GM18861 (cell line): ENCODE results near the gene TEKT4.
"Not testable (repeated sequence)": the region's sequence is repeated elsewhere in the genome, so short reads cannot be mapped to it uniquely, and the experiment has no call there.

Source experiments
- ATAC-seq: cut with Tn5 transposase; IDR thresholded peaks from one replicate; pipeline ENCODE4 v1.9.1; 2021; ENCODE audit not compliant: unreplicated experiment

The TEKT4 gene

DNA sequence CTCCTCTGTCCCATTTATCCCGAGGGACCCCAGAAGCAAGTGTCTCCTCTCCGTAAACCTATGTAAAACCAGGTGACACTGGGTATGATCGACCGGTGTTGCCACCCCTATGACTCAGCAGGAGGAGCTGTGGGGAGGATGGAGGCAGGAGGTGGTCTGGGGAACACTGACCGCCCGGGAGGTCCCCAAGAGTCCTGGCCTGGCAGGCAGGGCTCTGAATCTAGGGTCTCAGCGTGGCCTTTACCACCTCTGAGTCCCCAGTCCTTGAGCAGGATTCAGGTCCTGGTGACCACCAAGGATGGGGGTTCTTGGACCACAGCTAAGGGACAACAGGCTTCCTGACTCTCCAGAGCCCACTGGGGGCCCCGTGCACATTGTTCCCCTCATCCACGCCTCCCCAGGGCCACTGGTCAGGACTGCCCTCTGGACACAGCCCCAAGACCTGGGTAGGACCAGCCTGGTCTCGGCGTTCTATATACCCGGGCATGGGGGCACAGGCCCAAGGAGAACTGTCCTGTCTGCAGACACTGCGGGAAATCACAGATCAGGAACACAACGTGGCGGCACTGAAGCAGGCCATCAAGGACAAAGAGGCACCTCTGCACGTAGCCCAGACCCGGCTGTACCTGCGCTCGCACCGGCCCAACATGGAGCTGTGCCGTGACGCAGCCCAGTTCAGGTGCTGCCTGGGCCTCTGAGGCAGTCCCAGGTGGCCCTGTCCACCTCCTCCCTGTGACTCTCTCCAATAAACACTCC, 4.0 kb downstream of the TEKT4 start:
- no peak for ATAC-seq

DNA sequence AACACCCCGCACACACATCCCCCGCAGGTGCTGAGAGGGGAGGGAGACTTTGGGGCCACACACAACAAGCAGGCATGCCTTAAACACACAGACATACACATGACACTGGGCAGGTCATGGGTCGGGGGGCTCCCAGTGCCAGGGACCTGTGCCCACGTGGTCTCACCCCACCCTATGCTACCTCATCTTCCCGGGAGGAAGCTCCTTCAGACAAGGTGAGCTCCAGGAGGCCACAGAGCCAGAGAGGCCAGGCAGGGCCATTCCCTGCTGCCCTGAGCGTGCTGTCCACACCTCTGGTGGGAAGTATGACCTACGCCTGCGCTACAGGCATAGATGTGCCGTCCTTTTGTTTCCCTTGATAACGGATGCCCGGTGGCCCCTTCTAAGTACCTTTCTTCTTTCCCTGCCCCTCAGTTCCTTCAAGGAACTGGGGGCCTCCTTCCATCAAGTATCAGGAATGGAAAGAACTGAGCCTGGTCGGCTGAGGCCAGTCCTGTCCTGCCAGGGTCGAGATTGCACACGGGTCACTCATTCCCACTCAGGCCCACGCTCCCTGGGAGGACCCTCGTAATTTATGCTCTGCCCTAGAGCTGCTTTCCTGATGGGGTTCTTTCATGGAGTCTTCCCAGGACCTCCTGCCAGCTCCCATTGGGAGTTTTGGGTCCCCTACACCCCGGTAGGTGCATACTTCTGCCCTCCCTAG, 4.7 kb downstream of the TEKT4 start:
- no peak for ATAC-seq

DNA sequence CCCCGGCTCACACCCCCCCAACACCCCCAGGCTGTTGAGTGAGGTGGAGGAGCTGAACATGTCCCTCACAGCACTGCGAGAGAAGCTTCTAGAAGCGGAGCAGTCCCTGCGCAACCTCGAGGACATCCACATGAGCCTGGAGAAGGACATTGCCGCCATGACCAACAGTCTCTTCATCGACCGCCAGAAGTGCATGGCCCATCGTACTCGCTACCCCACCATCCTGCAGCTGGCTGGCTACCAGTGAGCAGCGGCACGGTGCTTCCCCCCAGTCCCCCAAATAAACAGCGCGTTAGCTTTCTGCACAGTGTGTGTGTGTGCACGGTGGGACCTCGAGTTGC, 5.3 kb downstream of the TEKT4 start:
- ATAC-seq: no peak

DNA sequence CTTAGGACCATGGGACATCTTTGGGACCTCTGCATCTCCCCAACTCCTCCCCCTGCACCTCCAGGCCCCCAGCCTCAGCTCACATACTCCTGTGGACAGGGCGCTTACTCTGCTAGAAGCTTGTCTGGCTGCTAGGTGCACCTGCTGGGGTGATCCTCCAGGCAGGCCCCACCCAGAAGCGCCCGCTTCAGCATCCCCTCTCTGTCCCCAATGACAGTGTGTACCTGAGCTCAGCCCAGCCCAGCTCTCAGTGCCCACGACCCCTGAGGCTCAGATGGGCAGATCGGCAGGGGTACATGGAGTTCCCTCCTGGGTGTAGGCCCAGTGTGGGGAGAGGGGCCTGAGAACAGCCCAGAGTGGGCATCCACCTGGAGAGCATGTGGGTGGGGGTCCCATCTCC, 5.9 kb downstream of the TEKT4 start:
- no peak for ATAC-seq

DNA sequence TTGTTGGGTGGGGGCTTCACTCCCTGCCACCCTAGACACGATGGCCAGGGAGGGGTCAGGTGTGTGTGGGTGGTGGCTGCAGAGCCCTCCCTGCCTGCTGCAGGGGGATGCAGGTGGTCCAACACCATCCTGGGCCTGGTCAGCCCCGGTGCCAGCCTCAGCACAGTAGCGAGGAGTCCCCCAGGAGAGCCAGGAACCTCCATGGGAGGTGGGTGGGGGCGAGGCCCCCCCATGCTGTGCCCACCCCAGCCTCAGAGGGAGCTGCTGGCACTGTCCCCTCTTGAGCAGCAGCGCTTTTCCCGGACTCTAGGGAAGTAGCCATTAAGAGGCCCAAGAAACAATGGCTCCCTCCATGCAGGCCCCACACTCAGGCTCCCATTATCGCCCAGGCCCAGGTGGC, 7.3 kb downstream of the TEKT4 start:
- not testable (repeated sequence) for ATAC-seq

DNA sequence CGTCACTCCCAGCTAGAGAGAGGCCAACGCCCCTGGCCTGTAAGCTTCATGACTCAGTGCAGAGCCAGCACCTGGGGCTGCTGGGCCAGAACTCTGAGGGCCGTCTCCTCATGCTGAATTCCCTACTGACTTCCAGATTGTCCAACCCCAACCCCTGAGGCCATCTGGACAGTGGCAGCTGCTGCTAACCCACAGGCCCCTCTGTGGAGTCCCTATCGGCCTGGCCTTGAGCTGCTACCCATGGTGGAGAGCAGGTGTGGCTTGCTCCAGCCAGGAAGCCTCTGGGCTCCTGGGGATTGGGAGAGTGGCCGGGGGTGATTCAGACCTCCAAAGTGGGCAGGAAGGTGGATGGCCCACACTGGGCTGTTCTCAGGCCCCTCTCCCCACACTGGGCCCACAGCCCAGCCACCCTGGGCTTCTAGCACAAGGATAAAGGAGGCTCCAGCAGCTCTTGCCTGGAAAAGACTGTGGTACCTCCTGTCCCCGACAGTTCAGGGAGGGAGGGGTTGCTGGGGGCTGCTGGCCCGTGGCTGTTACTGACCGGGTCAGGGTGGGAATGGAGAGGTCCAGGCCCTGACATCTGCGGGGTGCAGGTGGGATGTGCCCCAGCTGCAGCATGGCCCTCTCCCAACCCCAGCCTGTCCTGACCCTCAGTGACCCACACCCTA, 8.2 kb downstream of the TEKT4 start:
- no peak for ATAC-seq

DNA sequence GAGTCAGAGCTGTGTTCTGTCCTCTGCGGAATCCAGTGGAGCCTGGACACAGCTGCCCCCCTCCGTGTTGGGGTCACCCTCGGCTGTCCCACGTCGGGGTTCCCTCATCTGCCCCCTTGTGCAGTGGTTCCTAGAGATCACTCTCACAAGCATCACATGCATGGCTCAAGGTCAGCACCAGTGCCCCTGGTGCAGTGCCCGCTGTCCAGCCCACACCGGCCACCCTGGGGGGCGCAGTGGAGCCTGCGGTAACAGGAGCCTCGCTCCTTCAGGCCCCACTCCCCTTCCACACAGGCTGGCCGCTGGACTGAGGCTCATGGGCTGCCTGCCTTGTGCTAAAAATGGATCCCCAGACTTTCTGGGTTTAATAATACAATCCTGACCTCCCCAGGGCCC, 8.8 kb downstream of the TEKT4 start:
- ATAC-seq: no peak

DNA sequence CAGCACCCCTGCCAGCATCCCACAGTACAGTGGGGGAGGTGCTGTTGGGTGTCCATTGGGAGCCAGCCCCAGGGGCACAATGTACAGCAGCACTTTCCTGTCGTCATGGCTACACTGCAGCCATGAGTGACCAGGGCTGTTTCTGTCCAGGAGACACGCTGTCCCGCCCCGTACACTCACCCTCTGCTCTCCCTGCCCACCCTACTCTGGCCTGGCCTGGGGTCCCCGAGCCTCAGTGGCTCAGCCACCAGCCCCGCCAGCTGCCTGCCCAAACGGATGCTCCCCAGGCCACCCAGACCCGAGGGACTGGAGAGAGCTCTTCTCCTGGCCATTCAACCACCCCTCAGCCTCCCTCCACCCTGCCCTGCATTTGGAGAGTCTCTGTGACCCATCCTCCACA, 9.3 kb downstream of the TEKT4 start:
- ATAC-seq: no peak

DNA sequence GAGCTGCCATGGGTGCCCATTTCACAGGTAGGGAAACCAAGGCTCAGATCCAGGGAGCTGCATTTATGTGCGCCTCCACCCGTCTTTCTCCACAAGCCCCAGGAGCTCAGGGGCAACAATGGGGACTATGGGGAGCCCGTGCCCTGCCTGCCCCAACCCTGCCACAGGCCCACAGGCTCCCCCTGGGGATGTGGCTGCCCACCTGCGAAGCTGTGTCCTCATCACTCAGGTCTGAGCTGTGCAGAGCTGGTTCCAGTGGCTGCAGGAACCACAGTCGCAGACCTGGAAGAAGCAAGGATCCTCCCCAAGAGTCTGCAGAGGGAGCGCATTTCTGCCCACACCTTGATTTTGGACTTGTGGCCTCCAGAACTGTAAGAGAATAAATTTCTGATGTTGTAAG, 9.8 kb downstream of the TEKT4 start:
- ATAC-seq: no peak

DNA sequence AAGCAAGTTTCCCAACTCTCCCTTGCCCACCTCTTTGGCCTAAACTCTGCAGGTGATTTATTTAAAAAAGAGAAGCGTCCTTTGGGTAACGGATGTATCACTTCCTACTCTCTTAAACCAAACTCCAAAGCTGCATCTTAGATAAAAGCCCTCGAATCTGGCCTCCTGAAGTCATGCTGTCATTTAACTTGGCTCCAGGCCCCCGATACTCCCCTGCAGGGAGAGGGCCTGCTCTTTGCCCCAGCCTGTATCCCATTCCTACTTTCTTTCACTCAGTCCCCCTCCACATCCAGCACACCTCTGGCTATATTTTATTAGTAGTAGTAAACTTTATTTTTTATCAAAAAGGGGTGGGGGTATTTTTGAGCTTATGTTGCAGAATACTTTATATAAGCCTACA, 19.0 kb downstream of the TEKT4 start:
- ATAC-seq: no peak

DNA sequence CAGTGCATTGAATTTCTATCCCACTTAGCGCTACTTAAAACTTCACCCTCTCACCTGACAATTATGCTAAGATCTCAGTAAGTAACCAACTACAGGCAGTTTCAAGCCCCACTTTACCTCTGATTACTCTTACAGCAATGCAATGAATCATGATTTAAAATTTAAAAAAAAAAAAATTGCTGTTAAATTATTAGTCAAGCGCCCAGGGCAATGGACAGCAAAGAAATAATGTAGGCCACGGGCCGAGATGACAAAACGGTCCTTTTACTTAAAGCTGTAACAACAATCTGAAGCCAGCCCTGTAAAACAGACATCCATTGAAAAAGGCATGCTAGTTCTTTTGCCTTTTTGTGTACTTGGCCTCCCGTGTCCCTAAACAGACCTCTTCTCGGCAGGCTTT, 24.0 kb downstream of the TEKT4 start:
- not testable (repeated sequence) for ATAC-seq

DNA sequence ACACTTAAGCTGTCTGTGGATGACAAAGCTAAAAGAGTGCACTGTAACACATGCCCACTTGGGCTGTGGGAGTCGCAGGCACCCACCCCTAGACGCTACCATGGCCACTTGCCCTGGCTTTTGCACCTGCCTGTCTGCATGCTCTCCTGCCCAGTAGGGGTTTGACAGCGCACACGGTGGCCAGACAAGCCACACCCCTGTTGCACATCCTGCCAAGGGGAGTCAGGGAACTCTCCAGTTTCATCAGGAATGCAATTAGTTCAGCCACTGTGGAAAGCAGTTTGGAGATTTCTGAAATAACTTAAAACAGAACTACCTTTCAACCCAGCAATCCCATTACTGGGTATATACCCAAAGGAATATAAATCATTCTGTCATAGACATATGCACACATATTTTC, 35.7 kb downstream of the TEKT4 start:
- ATAC-seq: not testable (repeated sequence)

DNA sequence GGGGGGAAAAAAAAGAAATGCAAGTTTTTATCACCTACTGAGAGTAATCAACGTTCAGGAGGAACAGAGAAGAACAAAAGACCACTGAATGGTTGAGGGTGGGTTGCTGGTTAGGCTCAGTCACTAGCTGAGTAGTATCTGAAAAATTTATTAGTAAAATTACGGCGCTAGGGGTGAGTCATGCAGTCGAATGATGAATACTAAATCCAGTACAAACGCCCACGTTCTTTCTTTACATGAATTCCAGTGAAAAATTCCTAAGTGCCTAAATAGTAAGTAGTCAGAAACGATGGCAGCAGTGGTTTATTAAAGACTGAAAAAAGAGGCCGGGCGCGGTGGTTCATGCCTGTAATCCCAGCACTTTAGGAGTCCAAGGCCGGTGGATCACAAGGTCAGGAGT, 52.0 kb downstream of the TEKT4 start:
- no peak for ATAC-seq

DNA sequence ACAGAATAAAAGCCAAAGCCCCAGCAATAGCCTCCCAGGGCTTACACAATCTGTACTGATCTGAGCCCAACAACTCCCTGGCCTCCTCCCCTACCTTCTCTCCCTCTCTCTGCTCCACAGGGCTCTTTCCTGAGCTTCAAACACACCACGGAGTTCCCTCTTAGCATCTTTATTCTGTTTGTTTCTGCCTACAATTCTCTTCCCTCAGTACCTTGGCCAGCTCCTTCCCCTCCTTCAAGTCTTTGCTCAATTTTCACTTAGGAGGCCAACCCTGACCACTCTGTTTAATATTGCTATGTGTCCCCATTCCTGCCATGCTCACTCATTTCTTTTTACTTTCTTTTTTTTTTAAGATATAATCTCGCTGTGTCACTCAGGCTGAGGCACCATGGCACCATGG, 53.8 kb downstream of the TEKT4 start:
- not testable (repeated sequence) for ATAC-seq
